ENCODE results near the gene SERPINA9.

DNA sequence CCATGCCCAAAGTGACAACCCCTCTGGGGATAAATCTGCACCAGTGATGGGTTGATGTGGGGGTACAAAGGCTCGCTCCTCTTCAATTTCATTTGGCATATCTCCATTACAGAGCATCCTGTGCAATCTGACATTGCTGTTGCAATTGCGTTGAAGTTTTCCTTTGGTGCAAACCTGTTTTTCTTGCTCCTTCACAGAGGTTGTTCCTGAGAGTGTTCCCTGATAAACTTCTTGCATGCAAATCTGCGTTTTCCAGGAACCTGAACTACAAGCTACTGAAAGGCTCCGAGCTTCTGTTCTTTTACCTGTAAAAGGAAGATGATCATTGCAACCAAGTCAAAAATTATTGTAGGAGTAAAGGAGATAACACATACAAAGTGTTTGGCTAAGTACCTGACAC, 49.5 kb downstream of the SERPINA9 start:
- TF ChIP-seq REST (IDR thresholded peaks at IDR 0.05; ENCODE audit: low read depth) (no peak), CTCF (IDR thresholded peaks at IDR 0.05 in 2 of 3, conservative IDR thresholded peaks at IDR 0.05 in 1 of 3; ENCODE audit: borderline replicate concordance in 1 of 3, insufficient read depth in 1 of 3, low read depth in 2 of 3, low read length in 2 of 3) (no peak)
